OCI-LY7 (cell line): ENCODE data around the gene APOA1. TPM values are rescaled to one million over a fixed set of nuclear protein-coding genes. Genes with fewer than 3 reads are reported as not detected.

Experiments used
- BruUV-seq: library from RNA; stranded (reverse); fragments of 400-500 nt; replicated peaks from 2 replicates; lab custom pipeline; 2021; lab: Mats Ljungman, UMichigan
- CTCF ChIA-PET: fragments of 300-600 bp; sonication (Branson Sonifier 250); formaldehyde crosslinking; loops from one replicate; lab custom pipeline; 2022; ENCODE audit warnings: antibody characterized with exemption; ENCODE audit not compliant: unreplicated experiment; lab: Charles Lee
- POLR2A ChIA-PET: fragments of 300-600 bp; sonication (Branson Sonifier 250); formaldehyde crosslinking; loops from one replicate; lab custom pipeline; 2022; ENCODE audit warnings: antibody characterized with exemption; lab: Charles Lee
- DNase-seq: peaks from one replicate; pipeline ENCODE4 v3.0.0-alpha.2; 2015; ENCODE audit warnings: low spot score
- H2AFZ ChIP-seq: fragments of 200-600 bp; sonication (generic), shearing (Covaris generic); 2 replicates; pipeline ENCODE4 v1.6.1; 2014; ENCODE audit warnings: mild to moderate bottlenecking, antibody characterized with exemption, low read length, moderate library complexity
- H3K27ac ChIP-seq: fragments of 200-600 bp; sonication (generic); 2 replicates; pipeline ENCODE4 v1.5.1; 2014; ENCODE audit warnings: mixed run types, low read depth, mild to moderate bottlenecking, moderate library complexity, low read length, inconsistent platforms; ENCODE audit not compliant: poor library complexity, severe bottlenecking
- H3K36me3 ChIP-seq: fragments of 200-600 bp; sonication (generic); 2 replicates; pipeline ENCODE4 v1.6.1; 2014; ENCODE audit warnings: mild to moderate bottlenecking, antibody characterized with exemption, low read length, moderate library complexity, mixed read lengths; ENCODE audit not compliant: insufficient read depth
- H3K4me1 ChIP-seq: fragments of 200-600 bp; sonication (generic); 2 replicates; pipeline ENCODE4 v1.5.1; 2014; ENCODE audit warnings: mild to moderate bottlenecking, low read length; ENCODE audit not compliant: insufficient read depth, poor library complexity, severe bottlenecking
- H3K4me2 ChIP-seq: fragments of 200-600 bp; sonication (generic); 2 replicates; pipeline ENCODE4 v1.6.1; 2014; ENCODE audit warnings: mild to moderate bottlenecking, low read length
- H3K4me3 ChIP-seq: fragments of 200-600 bp; sonication (generic); 2 replicates; pipeline ENCODE4 v1.5.1; 2014; ENCODE audit warnings: mild to moderate bottlenecking, low read depth, low read length; ENCODE audit not compliant: poor library complexity, severe bottlenecking
- H3K79me2 ChIP-seq: fragments of 200-600 bp; sonication (generic); 2 replicates; pipeline ENCODE4 v1.6.1; 2016; ENCODE audit warnings: low read depth, mild to moderate bottlenecking, low read length, moderate library complexity, mixed read lengths; ENCODE audit not compliant: insufficient read depth
- H3K9me2 ChIP-seq: fragments of 200-600 bp; sonication (generic); 2 replicates; pipeline ENCODE4 v1.6.1; 2016; ENCODE audit warnings: mild to moderate bottlenecking, low read length, mixed read lengths; ENCODE audit not compliant: insufficient read depth
- H3K9me3 ChIP-seq: fragments of 200-600 bp; sonication (generic); 2 replicates; pipeline ENCODE4 v1.6.1; 2014; ENCODE audit warnings: mild to moderate bottlenecking, mixed run types, low read length, mixed read lengths
- H4K20me1 ChIP-seq: fragments of 200-600 bp; sonication (generic); 2 replicates; pipeline ENCODE4 v1.6.1; 2014; ENCODE audit warnings: mild to moderate bottlenecking, antibody characterized with exemption, low read length, moderate library complexity, mixed read lengths; ENCODE audit not compliant: insufficient read depth
- CTCF ChIP-seq: fragments of 200-600 bp; sonication (generic); conservative IDR thresholded peaks from 2 replicates; pipeline ENCODE4 v1.5.1; 2014; ENCODE audit warnings: mild to moderate bottlenecking, antibody characterized with exemption, low read length, moderate library complexity, mixed read lengths
- EZH2phosphoT487 ChIP-seq: fragments of 200-600 bp; sonication (generic); IDR thresholded peaks from 2 replicates; pipeline ENCODE4 v1.6.1; 2018; ENCODE audit warnings: low read depth, borderline replicate concordance, mild to moderate bottlenecking, mixed run types, antibody characterized with exemption, low read length, moderate library complexity, mixed read lengths
- intact Hi-C: fragments of 100-400 bp; cut with micrococcal nuclease; formaldehyde crosslinking; loops from one replicate; pipeline ENCODE4 v1.10.0; 2022; ENCODE audit not compliant: unreplicated experiment
- total RNA-seq, 2 experiments: library from RNA; depleted of rRNA in 1 of 2; stranded (reverse); fragments of >200 nt in 1 of 2; shearing (Covaris generic) in 1 of 2; gene quantifications; 2 replicates each; pipeline ENCODE4 v1.2.3, GENCODE V29; 2014 to 2022

Gene APOA1
- total RNA-seq, 2 experiments from 2014 or later, result 0.22 TPM; not detected in 1

- BruUV-seq, result no TSS peak
- no peak for DNase-seq
- POLR2A ChIA-PET, result no interaction called here
- intact Hi-C loops, result loop anchor here (5.0 kb wide), 1 partner anchor 45 kb away; no protein-coding TSS in a partner anchor
- Histone ChIP-seq H3K9me2 (no peaks in the 10 kb centered on the region), H3K27ac (no peak overlapping the region), H3K4me2 (no peak overlapping the region), H3K4me1 (peaks cover 7% of the 10 kb centered on the region), H4K20me1 (no peaks in the 10 kb centered on the region), H3K9me3 (no peaks in the 10 kb centered on the region), H2AFZ (no peak overlapping the region), H3K79me2 (no peaks in the 10 kb centered on the region), H3K4me3 (no peak overlapping the region), H3K36me3 (peaks cover 5% of the 10 kb centered on the region; the same call in 1 of the 2 replicates)
- CTCF ChIA-PET, result interaction anchor here (1.1 kb wide), 1 partner anchor 223 kb away, joined by 5 read pairs; no protein-coding TSS in a partner anchor
- TF ChIP-seq EZH2phosphoT487, result no peak
Measured at GRCh38 chr11:116882386-116882785, 45.0 kb upstream of the APOA1 start.

GRCh38 chr11:116881143-116881542 is 43.7 kb upstream of the APOA1 start:
- Histone ChIP-seq H4K20me1 (no peaks in the 10 kb centered on the region), H3K4me2 (no peak overlapping the region), H3K27ac (no peak overlapping the region), H3K4me3 (no peak overlapping the region), H3K9me2 (no peaks in the 10 kb centered on the region), H2AFZ (no peak overlapping the region), H3K36me3 (peaks cover 11% of the 10 kb centered on the region; the same call in 1 of the 2 replicates), H3K4me1 (peaks cover 7% of the 10 kb centered on the region), H3K79me2 (no peaks in the 10 kb centered on the region), H3K9me3 (no peaks in the 10 kb centered on the region)
- DNase-seq, result no peak
- intact Hi-C loops, result loop anchor here (5.0 kb wide), 1 partner anchor 46 kb away; no protein-coding TSS in a partner anchor
- BruUV-seq, result no TSS peak
- POLR2A ChIA-PET, result interaction anchor here (1.5 kb wide), 1 partner anchor 45 kb away, joined by 4 read pairs; no protein-coding TSS in a partner anchor
- CTCF ChIA-PET, result interaction anchor here (1.1 to 1.5 kb wide), 2 partner anchors 217 to 225 kb away, joined by 5 read pairs; partner anchors contain the start of gene SIK3
- TF ChIP-seq CTCF, result no peak
- no peak for TF ChIP-seq EZH2phosphoT487

GRCh38 chr11:116879800-116880625 is 42.6 kb upstream of the APOA1 start:
- ChIA-PET POLR2A (interaction anchor here (1.0 to 1.5 kb wide), 2 partner anchors 9 to 46 kb away, joined by 3 to 4 read pairs; no protein-coding TSS in a partner anchor), CTCF (interaction anchor here (1.0 to 1.7 kb wide), 2 partner anchors 46 to 226 kb away, joined by 3 to 6 read pairs; no protein-coding TSS in a partner anchor)
- Histone ChIP-seq H2AFZ (no peak overlapping the region), H3K27ac (no peak overlapping the region), H3K9me3 (no peaks in the 10 kb centered on the region), H3K36me3 (peaks cover 14% of the 10 kb centered on the region), H4K20me1 (no peaks in the 10 kb centered on the region), H3K79me2 (no peaks in the 10 kb centered on the region), H3K4me3 (no peak overlapping the region), H3K4me1 (peaks cover 7% of the 10 kb centered on the region), H3K4me2 (no peak overlapping the region), H3K9me2 (no peaks in the 10 kb centered on the region)
- DNase-seq, result peak; percentile 81
- intact Hi-C loops, result loop anchor here (1.0 to 5.0 kb wide), 3 partner anchors 47 to 226 kb away; no protein-coding TSS in a partner anchor
- no TSS peak for BruUV-seq
- TF ChIP-seq EZH2phosphoT487 (no peak), CTCF (peak; percentile 96)
